Uterus (tissue), 4 donors: ENCODE data around the gene CCNC. TPM values are rescaled to one million over a fixed set of nuclear protein-coding genes. Genes with fewer than 3 reads are reported as not detected.

Experiments
- DNase-seq, 2 donors: peaks; one replicate each; pipeline ENCODE4 v3.0.0-alpha.2; 2019 to 2020
- H3K27ac ChIP-seq, 2 donors: fragments of 200-600 bp; sonication (generic); 1 replicate in 1 of 2; 2 replicates in 1 of 2; pipeline ENCODE4 v1.5.1; 2016 to 2018
- H3K27me3 ChIP-seq, 2 donors: fragments of 200-600 bp; sonication (generic); one replicate each; pipeline ENCODE4 v1.5.1; 2018 to 2019; ENCODE audit warnings: control low read depth in 1 of 2
- H3K36me3 ChIP-seq, 2 donors: fragments of 200-600 bp; sonication (generic); one replicate each; pipeline ENCODE4 v1.5.1; 2019; ENCODE audit warnings: control low read depth in 1 of 2
- H3K4me1 ChIP-seq, 2 donors: fragments of 200-600 bp; sonication (generic); one replicate each; pipeline ENCODE4 v1.5.1; 2018 to 2019; ENCODE audit warnings: control low read depth in 1 of 2
- H3K4me3 ChIP-seq, 2 donors: fragments of 200-600 bp; sonication (generic); 1 replicate in 1 of 2; 2 replicates in 1 of 2; pipeline ENCODE4 v1.5.1; 2018 to 2019; ENCODE audit warnings: mild to moderate bottlenecking in 1 of 2
- H3K9me3 ChIP-seq, 2 donors: fragments of 200-600 bp; sonication (generic); one replicate each; pipeline ENCODE4 v1.5.1; 2019; ENCODE audit warnings: control low read depth in 1 of 2
- POLR2A ChIP-seq, 2 donors: fragments of 450-650 bp; IDR thresholded peaks; one replicate each; pipeline ENCODE4 v1.6.1; 2016; ENCODE audit warnings: antibody characterized with exemption in 2 of 2, mild to moderate bottlenecking in 1 of 2, moderate library complexity in 1 of 2
- intact Hi-C: fragments of 100-400 bp; cut with DNase I; formaldehyde crosslinking; loops from one replicate; pipeline ENCODE4 v1.15.1; 2023; ENCODE audit warnings: low total_unique reads
- total RNA-seq, 4 donors: library from RNA; depleted of rRNA in 3 of 4; stranded (reverse); fragments of >200 nt in 3 of 4; gene quantifications; one replicate each; pipeline versions ENCODE4 v1.1.0 to v1.2.4, GENCODE V29; 2014 to 2023
- TF ChIP-seq, protein P1 (sequence below), 4 experiments: fragments of 200-600 bp in 2 of 4; fragments of 450-650 bp in 2 of 4; sonication (generic) in 2 of 4; IDR thresholded peaks; one replicate each; pipeline ENCODE4 v1.5.1; 2016 to 2019; ENCODE audit warnings: antibody characterized with exemption in 4 of 4, mild to moderate bottlenecking in 2 of 4, moderate library complexity in 1 of 4
- donor health status: DM: yes; HTN: yes; CAD: no.

Gene CCNC
- total RNA-seq, 4 donors from 2014 or later, result 48.4 to 97.0 (median 54.8) TPM

DNA sequence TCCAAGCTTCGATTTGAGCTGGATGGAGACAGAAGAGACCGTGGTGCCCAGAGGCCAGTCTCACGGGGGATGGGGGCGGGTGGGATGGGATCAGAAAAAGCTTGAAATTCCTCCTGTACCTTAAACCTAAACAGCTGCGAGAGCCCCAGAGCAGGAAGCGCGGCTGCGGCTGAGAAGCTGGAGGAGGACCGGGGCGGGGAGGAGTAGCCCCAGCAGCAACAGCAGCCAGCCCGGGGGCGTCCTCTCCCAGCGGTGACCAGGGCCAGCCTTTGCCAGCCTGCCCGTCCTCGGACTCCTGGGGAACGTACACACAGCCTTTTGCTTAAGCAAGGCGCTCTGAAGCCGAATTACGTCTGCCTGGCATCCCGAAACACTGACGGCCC, 20.8 kb upstream of the CCNC start:
- Histone ChIP-seq H3K36me3 (no peaks in the 10 kb centered on the region), H3K4me1 (peaks cover 0 to 8% of the 10 kb centered on the region in 2 donors), H3K27me3 (peaks cover 10 to 46% of the 10 kb centered on the region in 2 donors), H3K9me3 (no peaks in the 10 kb centered on the region), H3K27ac (no peak overlapping the region), H3K4me3 (peak overlapping the region in 1 of 2 donors; percentile 45)
- DNase-seq, result no peak
- intact Hi-C loops, result no loop called here
- TF ChIP-seq, protein P1, sequence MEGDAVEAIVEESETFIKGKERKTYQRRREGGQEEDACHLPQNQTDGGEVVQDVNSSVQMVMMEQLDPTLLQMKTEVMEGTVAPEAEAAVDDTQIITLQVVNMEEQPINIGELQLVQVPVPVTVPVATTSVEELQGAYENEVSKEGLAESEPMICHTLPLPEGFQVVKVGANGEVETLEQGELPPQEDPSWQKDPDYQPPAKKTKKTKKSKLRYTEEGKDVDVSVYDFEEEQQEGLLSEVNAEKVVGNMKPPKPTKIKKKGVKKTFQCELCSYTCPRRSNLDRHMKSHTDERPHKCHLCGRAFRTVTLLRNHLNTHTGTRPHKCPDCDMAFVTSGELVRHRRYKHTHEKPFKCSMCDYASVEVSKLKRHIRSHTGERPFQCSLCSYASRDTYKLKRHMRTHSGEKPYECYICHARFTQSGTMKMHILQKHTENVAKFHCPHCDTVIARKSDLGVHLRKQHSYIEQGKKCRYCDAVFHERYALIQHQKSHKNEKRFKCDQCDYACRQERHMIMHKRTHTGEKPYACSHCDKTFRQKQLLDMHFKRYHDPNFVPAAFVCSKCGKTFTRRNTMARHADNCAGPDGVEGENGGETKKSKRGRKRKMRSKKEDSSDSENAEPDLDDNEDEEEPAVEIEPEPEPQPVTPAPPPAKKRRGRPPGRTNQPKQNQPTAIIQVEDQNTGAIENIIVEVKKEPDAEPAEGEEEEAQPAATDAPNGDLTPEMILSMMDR (IDR thresholded peaks at IDR 0.05), result no peak
- no peak for TF ChIP-seq POLR2A (IDR thresholded peaks at IDR 0.05)

DNA sequence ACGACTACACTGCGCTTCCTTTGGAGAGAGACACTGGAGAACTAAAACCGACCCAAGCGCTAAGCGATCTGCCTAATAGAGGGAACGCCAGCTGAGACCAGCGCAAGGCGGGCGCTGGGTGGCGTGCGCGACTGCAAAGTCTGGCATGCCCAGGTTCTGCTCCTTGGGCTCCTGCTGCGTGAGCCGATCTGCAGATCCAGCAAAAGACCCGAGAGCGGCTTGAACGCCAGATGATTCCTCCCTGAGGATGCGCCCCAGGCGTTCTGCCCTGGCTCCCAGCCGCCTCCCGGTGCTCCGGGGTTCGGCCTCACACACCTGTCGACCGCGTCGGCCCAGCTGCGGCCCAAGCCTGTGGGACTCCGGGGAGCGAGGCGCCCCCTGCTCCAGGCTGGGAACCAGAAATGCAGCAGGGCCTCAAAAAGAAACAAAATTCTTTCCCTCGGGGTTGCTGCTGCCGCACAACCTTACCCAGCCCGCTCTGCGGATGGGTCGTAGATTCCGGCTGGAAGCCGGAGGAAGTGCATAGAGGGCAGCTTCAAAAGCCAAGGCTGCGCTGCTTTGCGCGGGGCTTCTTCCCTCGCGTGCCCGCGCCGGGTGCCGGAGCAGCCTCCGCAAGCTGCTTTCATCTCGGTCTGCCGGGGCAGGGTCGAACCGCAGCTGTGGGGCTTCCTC, 20.3 kb upstream of the CCNC start:
- peak in 1 of 2 donors; percentile 46 for DNase-seq
- H3K9me3 ChIP-seq, result no peaks in the 10 kb centered on the region
- intact Hi-C loops, result no loop called here
- H3K4me1 ChIP-seq, result peaks cover 0 to 8% of the 10 kb centered on the region in 2 donors
- no peaks in the 10 kb centered on the region for H3K36me3 ChIP-seq
- no peak overlapping the region for H3K27ac ChIP-seq
- H3K4me3 ChIP-seq, result peak overlapping the region; percentile 26 to 45
- TF ChIP-seq, protein P1 (IDR thresholded peaks at IDR 0.05), result peak in 2 of 4 experiments; percentile 39 to 42
- no peak for TF ChIP-seq POLR2A (IDR thresholded peaks at IDR 0.05)
- H3K27me3 ChIP-seq, result peaks cover 10 to 46% of the 10 kb centered on the region in 2 donors

DNA sequence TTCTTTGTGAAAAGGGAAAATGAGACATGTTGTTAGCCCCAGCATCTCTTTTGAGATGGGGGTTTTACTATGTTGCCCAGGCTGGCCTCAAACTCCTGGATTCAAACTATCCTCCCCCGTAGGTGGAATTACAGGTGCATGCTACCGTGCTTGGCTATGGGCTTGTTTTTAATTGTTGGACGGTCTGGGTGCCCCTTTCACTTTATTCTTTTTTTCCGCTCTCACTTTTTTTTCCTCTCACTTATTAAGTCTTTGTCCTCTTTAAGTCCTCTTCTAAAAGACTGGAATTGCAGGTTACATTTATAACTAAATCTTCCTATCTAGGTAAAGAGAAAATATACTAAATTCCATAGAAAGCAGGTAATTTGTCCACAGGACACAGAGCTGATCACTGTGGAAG, 19.3 kb upstream of the CCNC start:
- Histone ChIP-seq H3K9me3 (no peaks in the 10 kb centered on the region), H3K4me3 (no peak overlapping the region), H3K27ac (no peak overlapping the region), H3K36me3 (no peaks in the 10 kb centered on the region), H3K4me1 (peaks cover 0 to 8% of the 10 kb centered on the region in 2 donors), H3K27me3 (peaks cover 10 to 37% of the 10 kb centered on the region in 2 donors)
- TF ChIP-seq, protein P1 (IDR thresholded peaks at IDR 0.05), result no peak
- TF ChIP-seq POLR2A (IDR thresholded peaks at IDR 0.05), result no peak
- DNase-seq, result no peak
- intact Hi-C loops, result no loop called here

DNA sequence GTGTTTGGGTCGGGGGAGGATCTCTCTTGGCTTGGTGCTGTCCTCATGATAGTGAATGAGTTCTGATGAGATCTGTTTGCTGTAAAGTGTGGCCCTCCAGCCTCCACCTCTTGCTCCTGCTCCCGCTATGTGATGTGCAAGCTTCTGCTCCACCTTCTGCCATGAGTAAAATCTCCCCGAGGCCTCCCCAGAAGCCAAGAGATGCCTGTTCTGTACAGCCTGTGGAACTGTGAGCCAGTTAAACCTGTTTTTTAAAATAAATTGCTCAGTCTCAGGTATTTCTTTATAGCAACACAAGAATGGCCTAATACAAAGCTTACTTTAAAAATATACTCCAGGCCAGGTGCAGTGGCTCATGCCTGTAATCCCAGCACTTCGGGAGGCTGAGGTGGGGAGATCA, 11.3 kb upstream of the CCNC start:
- H3K27ac ChIP-seq, result no peak overlapping the region
- intact Hi-C loops, result no loop called here
- no peak for DNase-seq

More for the DNA sequence above, 11.3 kb upstream of the CCNC start:
- Histone ChIP-seq H3K27me3 (no peaks in the 10 kb centered on the region), H3K36me3 (no peaks in the 10 kb centered on the region), H3K9me3 (no peaks in the 10 kb centered on the region), H3K4me3 (no peak overlapping the region), H3K4me1 (no peaks in the 10 kb centered on the region)
- TF ChIP-seq, protein P1 (IDR thresholded peaks at IDR 0.05), result no peak
- TF ChIP-seq POLR2A (IDR thresholded peaks at IDR 0.05), result no peak
